Right cardiac atrium (tissue), 5 donors: ENCODE data around the gene TMEM200B. TPM values are rescaled to one million over a fixed set of nuclear protein-coding genes. Genes with fewer than 3 reads are reported as not detected.
"Not testable (repeated sequence)": the region's sequence is repeated elsewhere in the genome, so short reads cannot be mapped to it uniquely, and the experiment has no call there.

Source experiments
- ATAC-seq, 2 donors: fragments of 200-7000 bp; cut with Tn5 transposase; one replicate each; pipeline versions ENCODE4 v1.8.0 to v1.9.1; 2020; ENCODE audit warnings: moderate library complexity in 2 of 2, mild to moderate bottlenecking in 1 of 2
- DNase-seq, 3 donors: peaks; one replicate each; pipeline ENCODE4 v3.0.0-alpha.2; 2020
- H3K27ac ChIP-seq: one replicate; pipeline ENCODE4 v1.5.1; 2013; ENCODE audit warnings: mild to moderate bottlenecking, low read length, control low read depth, moderate library complexity
- H3K27me3 ChIP-seq: one replicate; pipeline ENCODE4 v1.6.1; 2013; ENCODE audit not compliant: control insufficient read depth, insufficient read depth
- H3K4me1 ChIP-seq: one replicate; pipeline ENCODE4 v1.6.1; 2013; ENCODE audit warnings: low read length; ENCODE audit not compliant: control insufficient read depth, insufficient read depth
- H3K4me3 ChIP-seq: one replicate; pipeline ENCODE4 v1.5.1; 2013; ENCODE audit warnings: low read length, control low read depth
- H3K9me3 ChIP-seq: one replicate; pipeline ENCODE4 v1.6.1; 2013; ENCODE audit warnings: low read length; ENCODE audit not compliant: control insufficient read depth
- WGBS: extraction: QIAGEN DNeasy Blood & Tissue Kit; methylation state at CpG from one replicate; pipeline ENCODE4 v1.1.7; 2013; 5-methylcytosine and 5-hydroxymethylcytosine counted together
- intact Hi-C, 4 donors: fragments of 100-400 bp; cut with DNase I; formaldehyde crosslinking; loops; one replicate each; pipeline versions ENCODE4 v1.11.0 to v1.14.0; 2022 to 2023
- polyA plus RNA-seq: library from polyadenylated mRNA; stranded (reverse); fragments of 200-250 nt; gene quantifications from one replicate; pipeline ENCODE4 v1.2.3, GENCODE V29; 2013
- total RNA-seq, 4 donors: library from RNA; stranded (reverse); fragmentation: NEBNext Ultra II Directional; extraction: Animal tissue kit (Norgen Biotek cat#: 25700); gene quantifications; one replicate each; pipeline ENCODE4 v1.2.1, GENCODE V29; 2021
- donor health status: healthy with polysubstance abuse.
- donor health status: DM: no; HTN: yes; CAD: no.
- donor health status: DM: no; HTN: no; CAD: no.
- donor health status: DM: no; HTN: yes; CAD: no; lungs with severe emphysema.
- donor health status: DM: yes; HTN: yes; CAD: no.

Gene TMEM200B
- total and polyA plus RNA-seq, 5 donors = 2.8 to 4.1 (median 3.8) TPM

DNA sequence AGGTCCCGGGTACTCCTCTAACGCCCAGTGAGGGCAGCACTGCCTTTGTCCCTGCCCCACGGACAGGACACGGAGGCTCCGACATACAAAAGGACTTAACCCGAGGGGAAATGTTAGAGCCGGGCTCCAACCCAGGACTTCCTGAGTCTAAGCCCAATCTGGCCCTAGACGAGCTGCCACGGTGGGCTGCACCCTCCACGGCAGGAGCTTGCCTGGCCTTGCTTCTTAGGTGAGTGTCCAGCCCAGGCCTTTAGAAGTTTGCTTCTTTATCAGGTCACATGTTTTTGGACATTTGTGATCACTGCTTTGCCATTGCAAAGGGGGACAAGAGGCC, 11.0 kb upstream of the TMEM200B start:
- Histone ChIP-seq H3K4me3 (no peak overlapping the region), H3K9me3 (no peaks in the 10 kb centered on the region), H3K27ac (no peak overlapping the region), H3K27me3 (no peaks in the 10 kb centered on the region), H3K4me1 (no peaks in the 10 kb centered on the region)
- ATAC-seq = peak; percentile 13 to 18
- intact Hi-C loops = no loop called here
- DNase-seq = peak in 1 of 3 donors; percentile 36
- 61% methylated on average over 10 of the region's 10 CpGs for WGBS

DNA sequence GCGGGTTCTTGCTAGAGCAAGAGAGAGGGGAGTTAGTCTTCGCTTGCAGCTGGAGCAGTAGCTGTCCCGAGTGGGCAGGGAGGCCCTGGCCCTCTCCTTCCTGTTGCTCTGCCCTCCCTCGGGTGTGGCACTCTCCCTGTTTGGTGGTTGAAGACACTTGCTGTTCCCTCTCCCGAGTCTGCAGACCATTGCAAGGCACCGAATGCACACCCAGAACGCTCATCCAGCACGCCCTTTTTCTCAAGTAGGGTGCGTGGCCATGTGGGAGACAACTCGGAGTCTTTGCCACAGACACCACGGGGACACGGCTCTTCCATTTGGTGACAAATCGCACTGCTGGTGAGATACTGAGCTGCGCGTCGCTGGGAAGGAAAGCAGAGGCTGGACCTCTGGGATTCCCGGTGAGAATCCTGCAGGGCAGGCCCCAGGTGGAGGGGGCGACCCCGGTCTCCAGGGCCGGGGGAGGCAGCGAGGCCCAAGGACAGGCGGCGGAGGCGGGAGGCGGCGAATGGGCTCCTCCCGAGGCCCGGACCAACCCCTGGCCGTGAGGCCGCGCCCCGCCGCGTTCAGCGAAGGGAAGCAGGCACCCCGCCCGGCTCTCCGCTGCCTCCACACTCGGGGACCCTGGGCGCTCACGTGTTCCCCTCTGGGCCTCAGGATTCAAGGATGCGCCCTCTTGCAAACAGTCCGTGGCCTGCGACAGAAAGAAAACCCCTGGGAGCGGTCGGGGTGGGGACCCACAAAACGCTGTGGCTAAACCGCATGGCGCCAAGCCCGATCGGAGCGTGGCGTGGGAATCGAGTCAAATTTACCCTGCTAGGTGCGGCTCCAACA, 10.4 kb upstream of the TMEM200B start:
- intact Hi-C loops = no loop called here
- H3K4me3 ChIP-seq = no peak overlapping the region
- peak in 2 of 3 donors; percentile 62 to 70 for DNase-seq

GRCh38 chr1:29131056-29131455, 7.4 kb upstream of the TMEM200B start:
- WGBS = 97% methylated on average over 29 of the region's 29 CpGs

More for the DNA sequence above, 10.4 kb upstream of the TMEM200B start:
- Histone ChIP-seq H3K27me3 (no peaks in the 10 kb centered on the region), H3K9me3 (no peaks in the 10 kb centered on the region), H3K4me1 (no peaks in the 10 kb centered on the region), H3K27ac (no peak overlapping the region)
- peak; percentile 45 to 52 for ATAC-seq
- 69% methylated on average over 55 of the region's 55 CpGs for WGBS

DNA sequence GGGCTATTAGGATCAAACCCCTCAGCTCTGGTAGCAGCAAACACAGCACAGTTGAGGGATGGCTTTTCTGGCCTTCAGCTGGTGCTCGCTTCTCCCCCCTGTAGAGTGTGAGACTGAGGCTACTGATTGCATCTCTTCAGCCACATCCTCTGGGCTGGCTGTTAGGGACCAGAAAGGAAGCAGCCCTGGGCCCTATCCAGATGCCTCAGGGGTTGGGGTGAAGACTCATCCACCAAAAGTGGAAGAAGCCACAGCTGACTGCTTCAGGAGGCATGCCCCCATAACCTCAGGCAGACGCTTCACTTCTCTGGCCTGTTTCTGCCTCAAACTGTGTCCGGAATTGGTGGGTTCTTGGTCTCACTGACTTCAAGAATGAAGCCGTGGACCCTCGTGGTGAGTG, 6.2 kb upstream of the TMEM200B start:
- WGBS = 85% methylated on average over 5 of the region's 5 CpGs
- intact Hi-C loops = loop anchor here in 2 of 4 donors (10.0 kb wide), 2 partner anchors 45 to 55 kb away; partner anchors contain the start of gene SRSF4 (in 1 of the 2)
- DNase-seq (no peak), ATAC-seq (no peak)
- no peak overlapping the region for H3K27ac ChIP-seq
- no peaks in the 10 kb centered on the region for H3K27me3 ChIP-seq
- H3K4me1 ChIP-seq = no peaks in the 10 kb centered on the region
- H3K4me3 ChIP-seq = no peak overlapping the region
- H3K9me3 ChIP-seq = no peaks in the 10 kb centered on the region

More at GRCh38 chr1:29131056-29131455, 7.4 kb upstream of the TMEM200B start:
- H3K4me3 ChIP-seq, H3K27ac ChIP-seq, H3K9me3 ChIP-seq, H3K27me3 ChIP-seq, H3K4me1 ChIP-seq, ATAC-seq, intact Hi-C loops: not testable (repeated sequence)
- peak in 1 of 3 donors; percentile 24 for DNase-seq

DNA sequence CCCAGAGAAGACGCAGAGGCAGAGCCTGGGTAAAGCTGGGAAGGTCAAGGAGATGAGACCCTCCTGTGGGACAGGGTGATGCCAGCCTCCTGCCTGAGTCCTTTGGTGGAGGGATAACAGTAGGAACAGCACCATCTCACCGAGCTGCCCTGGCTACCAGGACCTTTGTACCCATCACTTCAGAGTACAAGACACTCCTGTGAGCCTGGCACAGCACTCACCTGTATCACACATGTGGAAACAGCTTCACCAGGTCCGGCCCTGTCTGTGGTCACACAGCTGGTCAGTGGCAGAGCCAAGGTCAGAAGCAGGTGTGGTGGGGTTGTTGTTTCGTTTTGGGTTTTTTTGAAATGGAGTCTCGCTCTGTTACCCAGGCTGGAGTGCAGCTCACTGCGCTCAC, 5.0 kb upstream of the TMEM200B start:
- 89% methylated on average over 6 of the region's 6 CpGs for WGBS
- Histone ChIP-seq H3K27ac (no peak overlapping the region), H3K4me3 (no peak overlapping the region), H3K9me3 (no peaks in the 10 kb centered on the region), H3K4me1 (no peaks in the 10 kb centered on the region), H3K27me3 (no peaks in the 10 kb centered on the region)
- DNase-seq = no peak
- no peak for ATAC-seq
- intact Hi-C loops = loop anchor here in 2 of 4 donors (10.0 kb wide), 2 partner anchors 46 to 56 kb away; partner anchors contain the start of gene SRSF4 (in 1 of the 2)

DNA sequence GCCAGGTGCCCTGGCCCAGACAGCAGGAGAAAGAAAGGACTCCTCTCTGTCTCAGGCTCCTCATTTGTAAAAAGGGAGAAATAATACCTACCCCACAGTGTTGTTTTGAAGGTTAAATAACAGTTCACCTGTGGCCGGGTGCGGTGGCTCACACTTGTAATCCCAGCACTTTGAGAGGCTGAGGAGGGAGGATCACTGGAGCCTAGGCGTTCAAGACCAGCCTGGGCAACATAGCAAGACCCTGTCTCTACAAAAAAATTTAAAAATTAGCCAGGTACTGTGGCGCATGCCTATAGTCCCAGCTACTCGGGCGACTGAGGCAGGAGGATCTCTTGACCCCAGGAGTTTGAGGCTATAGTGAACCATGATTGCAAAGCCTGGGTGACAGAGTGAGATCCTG, 2.5 kb upstream of the TMEM200B start:
- H3K4me3 ChIP-seq = no peak overlapping the region
- H3K27ac ChIP-seq = no peak overlapping the region
- WGBS = 98% methylated on average over 6 of the region's 6 CpGs
- H3K4me1 ChIP-seq = no peaks in the 10 kb centered on the region
- ATAC-seq = no peak
- H3K27me3 ChIP-seq = no peaks in the 10 kb centered on the region
- intact Hi-C loops = loop anchor here in 2 of 4 donors (10.0 kb wide), 2 partner anchors 49 to 59 kb away; partner anchors contain the start of gene SRSF4 (in 1 of the 2)
- H3K9me3 ChIP-seq = no peaks in the 10 kb centered on the region
- no peak for DNase-seq

- WGBS = 89% methylated on average over 6 of the region's 6 CpGs
- ATAC-seq (no peak), DNase-seq (no peak)
- Histone ChIP-seq H3K27me3 (no peaks in the 10 kb centered on the region), H3K4me1 (no peaks in the 10 kb centered on the region), H3K27ac (no peak overlapping the region), H3K4me3 (no peak overlapping the region), H3K9me3 (no peaks in the 10 kb centered on the region)
- intact Hi-C loops = loop anchor here in 2 of 4 donors (10.0 kb wide), 2 partner anchors 49 to 59 kb away; partner anchors contain the start of gene SRSF4 (in 1 of the 2)
Measured at GRCh38 chr1:29125788-29126187, 2.1 kb upstream of the TMEM200B start.

GRCh38 chr1:29125237-29125641, 1.5 kb upstream of the TMEM200B start:
- intact Hi-C loops = loop anchor here in 2 of 4 donors (10.0 kb wide), 2 partner anchors 50 to 60 kb away; partner anchors contain the start of gene SRSF4 (in 1 of the 2)
- Histone ChIP-seq H3K4me3 (peak overlapping the region; percentile 70), H3K4me1 (no peaks in the 10 kb centered on the region), H3K27ac (peak overlapping the region; percentile 86), H3K27me3 (no peaks in the 10 kb centered on the region), H3K9me3 (no peaks in the 10 kb centered on the region)
- ATAC-seq (no peak), DNase-seq (no peak)
- WGBS = 68% methylated on average over 14 of the region's 14 CpGs

GRCh38 chr1:29124366-29125236, 898 bp upstream of the TMEM200B start:
- H3K27ac ChIP-seq = peak overlapping the region; percentile 86
- ATAC-seq (peak; percentile 79 to 81), DNase-seq (peak; percentile 87 to 95 (median 94))
- intact Hi-C loops = loop anchor here in 3 of 4 donors (5.0 to 10.0 kb wide), 3 partner anchors 50 to 60 kb away; partner anchors contain the start of gene SRSF4 (in 2 of the 3)
- no peaks in the 10 kb centered on the region for H3K27me3 ChIP-seq
- H3K4me3 ChIP-seq = peak overlapping the region; percentile 70
- WGBS = 4% methylated on average over 84 of the region's 85 CpGs
- H3K9me3 ChIP-seq = no peaks in the 10 kb centered on the region
- H3K4me1 ChIP-seq = no peaks in the 10 kb centered on the region

DNA sequence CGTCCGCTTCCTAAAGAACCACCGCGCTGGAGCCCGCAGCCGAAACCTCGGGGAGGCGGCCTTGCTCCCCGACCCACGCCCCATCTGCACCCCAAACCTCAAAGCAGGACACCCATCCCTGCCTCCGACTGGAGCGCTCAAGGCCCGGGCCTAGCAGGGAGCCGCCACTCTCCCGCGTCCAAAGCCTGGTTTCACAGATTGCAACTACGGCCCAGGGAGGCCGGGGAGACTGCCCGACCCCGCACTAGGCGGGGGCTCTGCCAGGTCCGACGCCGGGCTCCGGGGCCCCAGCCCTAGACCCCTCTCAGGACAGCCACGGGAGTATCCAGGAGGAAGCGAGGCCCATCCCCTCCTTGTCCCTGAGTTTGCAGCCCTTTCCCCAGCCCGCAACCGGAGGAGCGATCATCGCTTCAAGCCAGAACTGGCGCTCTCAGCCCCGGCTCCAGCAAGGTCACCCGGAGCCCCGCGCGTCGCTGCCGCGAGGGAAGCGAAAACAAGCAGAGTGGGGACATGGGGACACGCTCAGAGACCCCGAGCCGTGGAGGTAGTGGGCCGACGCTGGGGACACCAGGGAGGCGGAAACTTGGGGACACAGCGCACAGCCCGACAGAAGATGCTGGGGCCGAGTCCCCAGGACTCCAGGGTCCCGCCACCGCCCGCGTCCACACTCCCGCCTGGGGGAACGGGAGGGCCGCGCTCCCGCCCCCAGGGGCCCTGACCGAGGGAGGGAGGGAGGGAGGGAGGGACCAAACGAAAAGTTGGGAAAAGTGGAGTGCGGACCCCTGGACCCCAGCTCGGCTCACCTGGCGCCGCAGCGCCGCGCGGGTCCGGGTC, 433 bp downstream of the TMEM200B start:
- Histone ChIP-seq H3K27me3 (no peaks in the 10 kb centered on the region), H3K4me3 (peak overlapping the region; percentile 70), H3K4me1 (no peaks in the 10 kb centered on the region), H3K27ac (peak overlapping the region; percentile 54), H3K9me3 (no peaks in the 10 kb centered on the region)
- ATAC-seq = peak; percentile 1
- WGBS = 9% methylated on average over 69 of the region's 70 CpGs
- peak; percentile 36 to 78 (median 73) for DNase-seq
- intact Hi-C loops = loop anchor here in 3 of 4 donors (5.0 to 10.0 kb wide), 3 partner anchors 52 to 62 kb away; partner anchors contain the start of gene SRSF4 (in 2 of the 3)
